Sigmoid colon (tissue), 3 donors: ENCODE measurements around the gene HDAC11.

ENCODE experiments used
- POLR2A ChIP-seq, 2 donors: fragments of 450-650 bp; IDR thresholded peaks; one replicate each; pipeline ENCODE4 v1.6.1; 2016; ENCODE audit warnings: antibody characterized with exemption in 2 of 2, mild to moderate bottlenecking in 2 of 2, moderate library complexity in 2 of 2
- TF ChIP-seq, protein P1 (sequence below), 4 experiments: fragments of 450-650 bp in 3 of 4; fragments of 200-600 bp in 1 of 4; IDR thresholded peaks; one replicate each; pipeline ENCODE4 v1.5.1; 2016 to 2019; ENCODE audit warnings: antibody characterized with exemption in 4 of 4, mild to moderate bottlenecking in 3 of 4, moderate library complexity in 2 of 4

DNA sequence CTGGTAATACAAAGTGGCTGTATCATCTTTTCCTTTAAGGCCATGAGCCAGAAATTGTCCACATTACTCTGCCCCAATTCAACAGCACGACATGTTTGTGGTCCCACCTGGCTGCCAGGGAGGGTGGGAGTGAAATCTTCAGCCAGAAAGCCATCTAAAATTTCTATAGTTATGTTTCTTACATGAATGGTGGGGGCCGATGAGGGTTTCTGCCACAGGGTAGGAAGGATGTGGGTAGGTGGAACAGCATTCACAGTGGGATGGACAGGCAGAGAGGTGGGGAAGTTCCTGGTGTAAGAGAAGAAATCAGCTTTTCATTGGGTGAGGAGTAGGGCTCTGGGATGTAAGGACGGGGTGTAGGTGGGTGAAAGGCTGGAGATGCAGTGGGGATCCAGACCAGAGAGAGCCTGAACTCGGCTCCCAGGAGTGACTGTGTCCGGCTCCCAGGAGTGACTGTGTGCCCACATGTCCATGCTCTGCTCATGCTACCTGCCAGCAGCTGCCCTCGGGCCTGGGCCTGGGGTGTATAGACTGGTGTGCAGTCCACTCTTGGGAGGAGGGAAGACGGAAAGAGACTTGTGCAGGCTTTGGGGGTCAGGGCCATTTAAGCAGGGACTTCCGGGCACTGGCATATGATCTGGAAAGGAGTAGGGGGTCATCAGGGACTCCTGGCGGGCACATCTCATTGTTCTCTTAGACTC, 65.0 kb downstream of the HDAC11 start:
- TF ChIP-seq, protein P1, sequence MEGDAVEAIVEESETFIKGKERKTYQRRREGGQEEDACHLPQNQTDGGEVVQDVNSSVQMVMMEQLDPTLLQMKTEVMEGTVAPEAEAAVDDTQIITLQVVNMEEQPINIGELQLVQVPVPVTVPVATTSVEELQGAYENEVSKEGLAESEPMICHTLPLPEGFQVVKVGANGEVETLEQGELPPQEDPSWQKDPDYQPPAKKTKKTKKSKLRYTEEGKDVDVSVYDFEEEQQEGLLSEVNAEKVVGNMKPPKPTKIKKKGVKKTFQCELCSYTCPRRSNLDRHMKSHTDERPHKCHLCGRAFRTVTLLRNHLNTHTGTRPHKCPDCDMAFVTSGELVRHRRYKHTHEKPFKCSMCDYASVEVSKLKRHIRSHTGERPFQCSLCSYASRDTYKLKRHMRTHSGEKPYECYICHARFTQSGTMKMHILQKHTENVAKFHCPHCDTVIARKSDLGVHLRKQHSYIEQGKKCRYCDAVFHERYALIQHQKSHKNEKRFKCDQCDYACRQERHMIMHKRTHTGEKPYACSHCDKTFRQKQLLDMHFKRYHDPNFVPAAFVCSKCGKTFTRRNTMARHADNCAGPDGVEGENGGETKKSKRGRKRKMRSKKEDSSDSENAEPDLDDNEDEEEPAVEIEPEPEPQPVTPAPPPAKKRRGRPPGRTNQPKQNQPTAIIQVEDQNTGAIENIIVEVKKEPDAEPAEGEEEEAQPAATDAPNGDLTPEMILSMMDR (IDR thresholded peaks at IDR 0.05): no peak
- TF ChIP-seq POLR2A (IDR thresholded peaks at IDR 0.05): no peak
